H1 (cell line): ENCODE results near the gene INKA2. TPM values are rescaled to one million over a fixed set of nuclear protein-coding genes. Genes with fewer than 3 reads are reported as not detected.
A peak's percentile ranks its signal among the peaks of the same experiment; 100 is the strongest.

ENCODE experiments used
- CTCF ChIA-PET: fragments of 300-600 bp; sonication (Branson Sonifier 250); formaldehyde crosslinking; loops from one replicate; lab custom pipeline; 2021; ENCODE audit not compliant: partially characterized antibody; lab: Charles Lee
- POLR2A ChIA-PET: fragments of 300-600 bp; sonication (Branson Sonifier 250); formaldehyde crosslinking; loops from one replicate; lab custom pipeline; 2021; ENCODE audit warnings: inconsistent platforms; ENCODE audit not compliant: partially characterized antibody; lab: Charles Lee
- DNase-seq, 2 experiments: peaks; one replicate each; pipeline versions ENCODE4 v3.0.0 to v3.0.0-alpha.2; 2010 to 2022; ENCODE audit warnings: low spot score in 2 of 2, low read depth in 1 of 2, mixed read lengths in 1 of 2
- FAIRE-seq: peaks from 2 replicates; lab custom pipeline; 2011; peaks lifted over from hg19 to GRCh38; lab: Jason Lieb, UNC
- H2AFZ ChIP-seq: 2 replicates; pipeline ENCODE4 v1.8.1; 2012; ENCODE audit warnings: low read length, inconsistent platforms
- H2AK5ac ChIP-seq: 2 replicates; pipeline ENCODE4 v1.6.1; 2013; ENCODE audit warnings: low read depth, low read length
- H2BK120ac ChIP-seq: replicated peaks from 2 replicates; pipeline ENCODE3; 2013; ENCODE audit warnings: low read depth, low read length, inconsistent platforms
- H2BK12ac ChIP-seq: 2 replicates; pipeline ENCODE4 v1.6.1; 2013; ENCODE audit warnings: low read depth, low read length
- H2BK15ac ChIP-seq: 2 replicates; pipeline ENCODE4 v1.6.1; 2013; ENCODE audit warnings: low read length
- H2BK20ac ChIP-seq: 2 replicates; pipeline ENCODE4 v1.6.1; 2013; ENCODE audit warnings: low read length
- H2BK5ac ChIP-seq: 2 replicates; pipeline ENCODE4 v1.6.1; 2013; ENCODE audit warnings: low read depth, low read length
- H3K14ac ChIP-seq: 2 replicates; pipeline ENCODE4 v1.6.1; 2013; ENCODE audit warnings: inconsistent platforms; ENCODE audit not compliant: insufficient read length
- H3K18ac ChIP-seq: 2 replicates; pipeline ENCODE4 v1.6.1; 2013; ENCODE audit warnings: low read length; ENCODE audit errors: extremely low read depth
- H3K23ac ChIP-seq: 2 replicates; pipeline ENCODE4 v1.6.1; 2013; ENCODE audit warnings: inconsistent platforms; ENCODE audit not compliant: insufficient read length
- H3K23me2 ChIP-seq: 2 replicates; pipeline ENCODE4 v1.6.1; 2013; ENCODE audit warnings: low read depth, low read length
- H3K27ac ChIP-seq: 2 replicates; pipeline ENCODE4 v1.6.1; 2011; ENCODE audit warnings: low read depth, low read length, inconsistent platforms
- H3K27me3 ChIP-seq, 4 experiments: replicated peaks in 1 of 4; 1 replicate in 1 of 4; 2 replicates in 3 of 4; pipeline versions ENCODE4 v1.6.1 to v1.8.1; 2011 to 2013; ENCODE audit warnings: low read length in 3 of 4, mild to moderate bottlenecking in 3 of 4, inconsistent platforms in 2 of 4, mixed read lengths in 2 of 4, moderate library complexity in 1 of 4; ENCODE audit not compliant: control insufficient read depth in 3 of 4, insufficient read depth in 3 of 4; ENCODE audit errors: extremely low read depth in 1 of 4
- H3K36me3 ChIP-seq, 4 experiments: 2 replicates each; pipeline versions ENCODE4 v1.6.1 to v1.8.1; 2011 to 2013; ENCODE audit warnings: mild to moderate bottlenecking in 4 of 4, low read length in 3 of 4, moderate library complexity in 2 of 4, control low read depth in 1 of 4, inconsistent platforms in 1 of 4; ENCODE audit not compliant: insufficient read depth in 4 of 4, control insufficient read depth in 2 of 4
- H3K4ac ChIP-seq: replicated peaks from 2 replicates; pipeline ENCODE3; 2013; ENCODE audit warnings: low read length, low read depth, mixed read lengths, inconsistent platforms; ENCODE audit not compliant: insufficient read length
- H3K4me1 ChIP-seq, 4 experiments: replicated peaks in 1 of 4; 1 replicate in 1 of 4; 2 replicates in 3 of 4; pipeline versions ENCODE4 v1.6.1 to v1.8.1; 2011 to 2013; ENCODE audit warnings: low read length in 3 of 4, inconsistent platforms in 2 of 4, mixed read lengths in 1 of 4; ENCODE audit not compliant: insufficient read depth in 4 of 4, control insufficient read depth in 3 of 4
- H3K4me2 ChIP-seq, 2 experiments: 2 replicates each; pipeline versions ENCODE4 v1.6.1 to v1.8.1; 2011 to 2013; ENCODE audit warnings: low read depth in 2 of 2, low read length in 2 of 2, control low read depth in 1 of 2, inconsistent platforms in 1 of 2, mild to moderate bottlenecking in 1 of 2; ENCODE audit not compliant: insufficient read depth in 1 of 2
- H3K4me3 ChIP-seq, 4 experiments: fragments of 200-600, 300-600 bp in 1 of 4; sonication (generic), shearing (Covaris generic), sonication (Bioruptor Twin) in 1 of 4; 2 replicates each; pipeline versions ENCODE4 v1.5.1 to v1.8.1; 2011 to 2016; ENCODE audit warnings: low read length in 4 of 4, low read depth in 3 of 4, control low read depth in 2 of 4, inconsistent platforms in 2 of 4, mild to moderate bottlenecking in 2 of 4, mixed read lengths in 1 of 4, moderate library complexity in 1 of 4; ENCODE audit not compliant: insufficient read depth in 2 of 4; ENCODE audit errors: extremely low read depth in 1 of 4
- H3K56ac ChIP-seq: replicated peaks from 2 replicates; pipeline ENCODE3; 2013; ENCODE audit warnings: low read depth, mild to moderate bottlenecking, mixed read lengths, low read length, inconsistent platforms; ENCODE audit not compliant: insufficient read length
- H3K79me1 ChIP-seq: 2 replicates; pipeline ENCODE4 v1.6.1; 2013; ENCODE audit warnings: low read depth, low read length, control low read depth
- H3K79me2 ChIP-seq, 2 experiments: 2 replicates each; pipeline versions ENCODE4 v1.6.1 to v1.8.1; 2012 to 2013; ENCODE audit warnings: low read length in 2 of 2, mild to moderate bottlenecking in 2 of 2, inconsistent platforms in 1 of 2; ENCODE audit not compliant: insufficient read depth in 2 of 2, control insufficient read depth in 1 of 2
- H3K9ac ChIP-seq, 4 experiments: replicated peaks in 1 of 4; 1 replicate in 1 of 4; 2 replicates in 3 of 4; pipeline versions ENCODE4 v1.6.1 to v1.8.1; 2011 to 2013; ENCODE audit warnings: low read depth in 3 of 4, low read length in 3 of 4, control low read depth in 2 of 4, mild to moderate bottlenecking in 2 of 4, moderate library complexity in 2 of 4, inconsistent platforms in 1 of 4; ENCODE audit errors: extremely low read depth in 1 of 4
- H3K9me3 ChIP-seq, 2 experiments: 2 replicates each; pipeline versions ENCODE4 v1.6.1 to v1.8.1; 2012 to 2013; ENCODE audit warnings: mild to moderate bottlenecking in 2 of 2, moderate library complexity in 2 of 2, control low read depth in 1 of 2, inconsistent platforms in 1 of 2, low read depth in 1 of 2, low read length in 1 of 2, mixed read lengths in 1 of 2; ENCODE audit not compliant: insufficient read depth in 2 of 2
- H4K20me1 ChIP-seq, 2 experiments: replicated peaks in 1 of 2; 2 replicates each; pipeline versions ENCODE3 to v1.8.1; 2011 to 2013; ENCODE audit warnings: inconsistent platforms in 2 of 2, low read length in 2 of 2, mild to moderate bottlenecking in 1 of 2; ENCODE audit not compliant: insufficient read depth in 2 of 2, control insufficient read depth in 1 of 2
- H4K5ac ChIP-seq: 2 replicates; pipeline ENCODE4 v1.6.1; 2013; ENCODE audit warnings: low read length, low read depth, mixed read lengths, inconsistent platforms; ENCODE audit not compliant: insufficient read length
- H4K8ac ChIP-seq: 2 replicates; pipeline ENCODE4 v1.8.0; 2013; ENCODE audit warnings: mild to moderate bottlenecking, moderate library complexity, low read length, inconsistent platforms; ENCODE audit not compliant: insufficient read depth; ENCODE audit errors: extremely low read depth
- H4K91ac ChIP-seq: replicated peaks from 2 replicates; pipeline ENCODE3; 2013; ENCODE audit warnings: low read length, mixed read lengths, inconsistent platforms; ENCODE audit not compliant: insufficient read length
- CBX5 ChIP-seq: fragments of 300-800, 300-1000 bp; sonication (generic); IDR thresholded peaks from 2 replicates; pipeline ENCODE4 v1.7.1; 2016; ENCODE audit warnings: antibody characterized with exemption, low read length, low read depth
- CEBPB ChIP-seq: IDR thresholded peaks from 2 replicates; pipeline ENCODE4 v1.6.1; 2012; ENCODE audit warnings: low read depth, low read length
- HDAC2 ChIP-seq, 2 experiments: fragments of 300-600 bp in 1 of 2; sonication (generic) in 1 of 2; IDR thresholded peaks; 2 replicates each; pipeline ENCODE4 v1.6.1; 2011 to 2012; ENCODE audit warnings: low read depth in 2 of 2, low read length in 2 of 2, mild to moderate bottlenecking in 2 of 2, moderate library complexity in 2 of 2, borderline replicate concordance in 1 of 2, inconsistent platforms in 1 of 2
- RAD21 ChIP-seq, 2 experiments: IDR thresholded peaks in 1 of 2; conservative IDR thresholded peaks in 1 of 2; 2 replicates each; pipeline ENCODE4 v1.6.1; 2011; ENCODE audit warnings: low read depth in 2 of 2, low read length in 2 of 2, improper control_type of control experiment in 1 of 2, inconsistent platforms in 1 of 2, mild to moderate bottlenecking in 1 of 2, moderate library complexity in 1 of 2
- WGBS, 2 experiments: shearing (Covaris generic) in 1 of 2; methylation state at CpG; one replicate each; pipeline versions ENCODE4 v1.1.6 to v1.1.7; 2013 to 2015; ENCODE audit warnings: low lambda C conversion rate in 2 of 2, mixed read lengths in 2 of 2, inconsistent platforms in 1 of 2, low coverage in 1 of 2, missing lambda C conversion rate in 1 of 2; ENCODE audit not compliant: insufficient replicate concordance in 2 of 2, insufficient coverage in 1 of 2, insufficient read length in 1 of 2; ENCODE audit errors: extremely low coverage in 1 of 2, missing lambda C conversion rate in 1 of 2; 5-methylcytosine and 5-hydroxymethylcytosine counted together
- polyA plus RNA-seq, 7 experiments: library from polyadenylated mRNA; depleted of rRNA in 3 of 7; stranded (reverse) in 5 of 7; unstranded in 2 of 7; fragments of >200 nt in 5 of 7; fragments of 200-250 nt in 2 of 7; gene quantifications; 1 replicate in 5 of 7; 2 replicates in 1 of 7; 4 replicates in 1 of 7; pipeline versions ENCODE4 v1.2.1 to v1.2.3, GENCODE V29; 2011 to 2013; ENCODE audit warnings: missing spikeins in 2 of 7, mixed read lengths in 2 of 7
- total RNA-seq: library from RNA; stranded (reverse); fragmentation: NEBNext Ultra II Directional; extraction: Animal tissue kit (Norgen Biotek cat#: 25700); gene quantifications from 2 replicates; pipeline ENCODE4 v1.2.1, GENCODE V29; 2021
- TF ChIP-seq, protein P1 (sequence below), 3 experiments: IDR thresholded peaks; 1 replicate in 2 of 3; 2 replicates in 1 of 3; pipeline versions ENCODE4 v1.5.1 to v1.6.1; 2011; ENCODE audit warnings: low read length in 3 of 3, mild to moderate bottlenecking in 3 of 3, inconsistent platforms in 2 of 3, low read depth in 1 of 3, moderate library complexity in 1 of 3; ENCODE audit not compliant: insufficient read depth in 1 of 3; ENCODE audit errors: control extremely low read depth in 1 of 3

Gene INKA2
- total and polyA plus RNA-seq, 2 of the 8 experiments (the other 6 are each of a cell fraction or from before 2014, with no cell fraction given), result 4.2 to 11.5 TPM

DNA sequence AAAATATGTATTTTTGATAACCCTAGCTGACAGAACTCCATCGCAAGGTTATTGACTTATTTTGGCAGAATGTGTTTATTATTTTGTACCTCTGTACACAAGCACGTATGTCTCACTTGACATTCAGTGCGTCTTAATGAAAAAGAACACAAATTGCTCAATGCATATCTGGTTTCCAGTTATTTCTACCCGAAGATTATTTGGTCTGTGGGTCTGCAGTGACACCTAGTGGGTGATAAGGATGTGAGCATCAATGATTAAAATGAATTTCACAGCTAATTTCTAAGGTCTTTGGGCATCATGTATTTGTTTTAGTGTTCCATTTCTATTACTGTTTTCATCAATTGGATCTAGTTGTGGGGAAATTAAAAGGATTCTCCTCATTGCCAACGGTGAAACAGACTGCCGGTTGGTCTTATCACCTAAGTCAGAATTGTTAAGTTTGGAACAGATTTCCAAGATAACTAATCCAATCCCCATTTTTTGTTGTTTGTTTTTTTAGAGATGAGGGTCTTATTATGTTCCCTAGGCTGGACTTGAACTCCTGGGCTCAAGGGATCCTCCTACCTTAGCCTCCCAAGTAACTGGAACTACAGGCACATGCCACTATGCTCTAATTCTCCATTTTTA lies 30.4 kb upstream of the INKA2 start:
- Histone ChIP-seq H3K14ac (no peak overlapping the region), H3K4me3 (no peak overlapping the region), H3K23ac (no peak overlapping the region), H2BK15ac (no peak overlapping the region), H3K4me2 (no peak overlapping the region), H3K79me2 (no peaks in the 10 kb centered on the region), H3K36me3 (peaks cover 2 to 31% (median 17%) of the 10 kb centered on the region in 4 experiments; a peak in 7 of 8 replicates), H2BK5ac (no peak overlapping the region), H3K9me3 (no peaks in the 10 kb centered on the region), H4K91ac (no peak overlapping the region), H3K4ac (no peak overlapping the region), H3K27me3 (no peaks in the 10 kb centered on the region), H3K18ac (no peak overlapping the region), H3K9ac (no peak overlapping the region), H3K4me1 (no peaks in the 10 kb centered on the region), H3K79me1 (no peaks in the 10 kb centered on the region; the same call in 1 of the 2 replicates), H2BK12ac (no peak overlapping the region), H2AK5ac (no peak overlapping the region), H4K5ac (no peak overlapping the region), H3K56ac (no peak overlapping the region), H2BK120ac (no peak overlapping the region), H3K27ac (no peak overlapping the region), H2AFZ (no peak overlapping the region), H3K23me2 (no peaks in the 10 kb centered on the region; the same call in 1 of the 2 replicates), H2BK20ac (no peak overlapping the region), H4K20me1 (no peaks in the 10 kb centered on the region), H4K8ac (no peak overlapping the region)
- POLR2A ChIA-PET, result interaction anchor here (1.0 to 4.9 kb wide), 3 partner anchors 12 to 55 kb away, joined by 3 to 26 read pairs (median 6); partner anchors contain the start of gene DDX20
- DNase-seq (no peak), FAIRE-seq (peak; percentile 82)
- TF ChIP-seq RAD21 (IDR thresholded peaks at IDR 0.05 in 1 of 2, conservative IDR thresholded peaks at IDR 0.05 in 1 of 2; ENCODE audit: low read depth in 2 of 2, low read length in 2 of 2), result peak; percentile 81 to 83
- no peak for TF ChIP-seq HDAC2 (IDR thresholded peaks at IDR 0.05; ENCODE audit: borderline replicate concordance in 1 of 2, low read depth in 2 of 2, low read length in 2 of 2)
- TF ChIP-seq CEBPB, result peak; percentile 54; the same call in 1 of the 2 replicates
- TF ChIP-seq CBX5, result no peak
- TF ChIP-seq, protein P1, sequence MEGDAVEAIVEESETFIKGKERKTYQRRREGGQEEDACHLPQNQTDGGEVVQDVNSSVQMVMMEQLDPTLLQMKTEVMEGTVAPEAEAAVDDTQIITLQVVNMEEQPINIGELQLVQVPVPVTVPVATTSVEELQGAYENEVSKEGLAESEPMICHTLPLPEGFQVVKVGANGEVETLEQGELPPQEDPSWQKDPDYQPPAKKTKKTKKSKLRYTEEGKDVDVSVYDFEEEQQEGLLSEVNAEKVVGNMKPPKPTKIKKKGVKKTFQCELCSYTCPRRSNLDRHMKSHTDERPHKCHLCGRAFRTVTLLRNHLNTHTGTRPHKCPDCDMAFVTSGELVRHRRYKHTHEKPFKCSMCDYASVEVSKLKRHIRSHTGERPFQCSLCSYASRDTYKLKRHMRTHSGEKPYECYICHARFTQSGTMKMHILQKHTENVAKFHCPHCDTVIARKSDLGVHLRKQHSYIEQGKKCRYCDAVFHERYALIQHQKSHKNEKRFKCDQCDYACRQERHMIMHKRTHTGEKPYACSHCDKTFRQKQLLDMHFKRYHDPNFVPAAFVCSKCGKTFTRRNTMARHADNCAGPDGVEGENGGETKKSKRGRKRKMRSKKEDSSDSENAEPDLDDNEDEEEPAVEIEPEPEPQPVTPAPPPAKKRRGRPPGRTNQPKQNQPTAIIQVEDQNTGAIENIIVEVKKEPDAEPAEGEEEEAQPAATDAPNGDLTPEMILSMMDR (IDR thresholded peaks at IDR 0.05; ENCODE audit: control extremely low read depth in 1 of 3, insufficient read depth in 1 of 3, low read depth in 1 of 3, low read length in 3 of 3), result peak in 2 of 3 experiments; percentile 60 to 73; a peak in 2 of 4 replicates
- CTCF ChIA-PET, result interaction anchor here (0.6 to 5.4 kb wide), 31 partner anchors 9 to 462 kb away, joined by 3 to 65 read pairs (median 5); partner anchors contain the start of gene DDX20
- 78% methylated on average over 6 of the region's 6 CpGs; no CpG with 5 or more reads in 1 of the 2 experiments for WGBS, 2 experiments
